GM10248 (cell line): Measurements from ENCODE around the gene FHIT.
A peak's percentile ranks its signal among the peaks of the same experiment; 100 is the strongest.

Experiments used
- CTCF ChIA-PET: fragments of 300-600 bp; sonication (Branson Sonifier 250); formaldehyde crosslinking; extraction: SDS; loops from one replicate; lab custom pipeline; 2021; ENCODE audit warnings: antibody characterized with exemption; lab: Yijun Ruan, JAX
- POLR2A ChIA-PET: fragments of 350-650 bp; sonication (Branson Sonifier 250); formaldehyde crosslinking; extraction: SDS; loops from one replicate; lab custom pipeline; 2020; ENCODE audit warnings: antibody characterized with exemption; lab: Yijun Ruan, JAX
- DNase-seq: peaks from one replicate; pipeline ENCODE4 v3.0.0; 2012; ENCODE audit errors: extremely low spot score
- TF ChIP-seq, protein P1 (sequence below): IDR thresholded peaks from 2 replicates; pipeline ENCODE4 v1.5.1; 2012; ENCODE audit warnings: mild to moderate bottlenecking, low read depth; ENCODE audit errors: extremely low read depth, missing control alignments, control extremely low read depth

FHIT gene

DNA sequence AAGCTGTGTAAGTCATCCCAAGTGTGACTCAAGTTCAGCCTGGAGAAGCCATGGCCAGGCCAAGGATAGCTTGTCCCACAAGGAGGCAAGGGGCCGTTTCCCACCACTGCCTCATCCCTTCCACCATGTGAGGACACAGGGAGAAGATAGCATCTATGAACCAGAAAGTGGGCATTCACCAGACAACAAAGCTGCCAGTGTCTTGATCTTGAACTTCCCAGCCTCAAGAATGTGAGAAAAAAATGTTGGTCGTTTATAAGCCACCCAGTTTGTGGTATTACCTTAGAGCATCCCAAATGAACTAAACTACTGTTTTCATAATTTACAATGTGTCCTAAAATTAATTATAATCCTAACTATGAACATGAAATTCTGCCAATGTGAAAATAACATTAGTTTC lies 1270.7 kb downstream of the FHIT start:
- TF ChIP-seq, protein P1, sequence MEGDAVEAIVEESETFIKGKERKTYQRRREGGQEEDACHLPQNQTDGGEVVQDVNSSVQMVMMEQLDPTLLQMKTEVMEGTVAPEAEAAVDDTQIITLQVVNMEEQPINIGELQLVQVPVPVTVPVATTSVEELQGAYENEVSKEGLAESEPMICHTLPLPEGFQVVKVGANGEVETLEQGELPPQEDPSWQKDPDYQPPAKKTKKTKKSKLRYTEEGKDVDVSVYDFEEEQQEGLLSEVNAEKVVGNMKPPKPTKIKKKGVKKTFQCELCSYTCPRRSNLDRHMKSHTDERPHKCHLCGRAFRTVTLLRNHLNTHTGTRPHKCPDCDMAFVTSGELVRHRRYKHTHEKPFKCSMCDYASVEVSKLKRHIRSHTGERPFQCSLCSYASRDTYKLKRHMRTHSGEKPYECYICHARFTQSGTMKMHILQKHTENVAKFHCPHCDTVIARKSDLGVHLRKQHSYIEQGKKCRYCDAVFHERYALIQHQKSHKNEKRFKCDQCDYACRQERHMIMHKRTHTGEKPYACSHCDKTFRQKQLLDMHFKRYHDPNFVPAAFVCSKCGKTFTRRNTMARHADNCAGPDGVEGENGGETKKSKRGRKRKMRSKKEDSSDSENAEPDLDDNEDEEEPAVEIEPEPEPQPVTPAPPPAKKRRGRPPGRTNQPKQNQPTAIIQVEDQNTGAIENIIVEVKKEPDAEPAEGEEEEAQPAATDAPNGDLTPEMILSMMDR = no peak
- ChIA-PET CTCF (interaction anchor here (1.0 to 1.6 kb wide), 5 partner anchors 10 to 29 kb away, joined by 3 read pairs; no protein-coding TSS in a partner anchor), POLR2A (no interaction called here)
- DNase-seq = no peak

DNA sequence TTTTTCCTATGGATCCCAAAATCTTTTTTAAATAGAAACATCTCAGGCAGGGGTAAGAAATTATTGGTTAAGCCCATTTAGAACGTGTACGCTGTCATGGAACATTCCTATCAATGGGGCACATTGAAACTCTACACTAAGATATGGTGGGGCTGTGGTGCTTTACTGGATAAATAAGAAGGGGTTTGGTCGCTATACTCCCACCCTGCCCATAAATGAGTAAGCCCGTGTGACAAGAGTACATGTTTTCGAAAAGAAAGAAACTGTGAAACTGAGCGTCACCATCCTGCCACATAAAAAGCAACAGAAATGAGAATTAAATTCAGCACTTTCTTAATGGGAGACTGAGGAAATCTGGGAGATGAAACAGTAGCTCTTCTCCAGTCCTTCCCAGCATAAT lies 1271.7 kb downstream of the FHIT start:
- DNase-seq = no peak
- ChIA-PET CTCF (interaction anchor here (1.0 to 1.6 kb wide), 5 partner anchors 11 to 30 kb away, joined by 3 read pairs; no protein-coding TSS in a partner anchor), POLR2A (no interaction called here)
- TF ChIP-seq, protein P1 = no peak

- CTCF ChIA-PET = interaction anchor here (1.5 kb wide), 1 partner anchor 11 kb away, joined by 3 read pairs; no protein-coding TSS in a partner anchor
- POLR2A ChIA-PET = no interaction called here
- peak; percentile 6 for DNase-seq
- TF ChIP-seq, protein P1 = no peak
Observed at GRCh38 chr3:59978979-59979378, 1272.3 kb downstream of the FHIT start.

DNA sequence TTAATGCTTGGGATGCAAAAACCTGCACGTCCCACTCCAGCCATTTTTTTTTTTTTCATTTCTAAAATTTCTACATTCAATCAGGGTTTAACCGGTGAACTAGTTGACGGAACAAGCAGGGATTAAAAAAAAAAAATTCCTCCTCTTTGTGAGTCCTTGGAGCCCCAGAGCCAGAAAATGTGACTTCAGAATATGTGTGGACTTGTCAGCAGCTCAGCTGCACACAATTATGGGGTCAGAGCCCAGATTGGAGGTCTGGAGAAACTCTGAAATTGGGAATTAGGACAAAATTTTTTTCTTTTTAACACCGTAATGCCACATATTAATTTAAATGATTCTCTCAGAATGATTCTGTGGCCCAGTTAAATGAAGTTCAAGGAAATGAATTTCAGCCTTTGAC lies 1280.5 kb downstream of the FHIT start:
- TF ChIP-seq, protein P1 = no peak
- CTCF ChIA-PET = interaction anchor here (1.4 kb wide), 1 partner anchor 16 kb away, joined by 3 read pairs; no protein-coding TSS in a partner anchor
- DNase-seq = no peak
- POLR2A ChIA-PET = no interaction called here

DNA sequence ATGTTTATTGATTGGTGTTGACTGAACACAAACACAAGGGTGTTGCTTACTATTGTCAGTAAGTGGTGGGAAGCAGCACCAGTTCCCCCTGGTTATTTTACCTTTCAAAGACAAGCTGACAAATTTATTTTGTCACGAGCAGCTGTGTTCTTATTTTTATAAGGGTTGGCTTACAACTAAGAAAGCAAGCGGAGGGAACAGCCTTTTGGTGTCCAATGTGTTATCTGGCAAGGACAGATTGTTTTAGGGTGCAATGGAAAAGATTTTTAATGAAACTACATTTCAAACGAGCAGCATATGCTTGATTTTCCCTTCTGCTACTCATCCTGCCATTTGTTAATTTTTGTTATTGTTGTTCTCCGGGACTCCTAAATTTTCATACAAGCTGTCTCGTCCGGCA lies 1280.9 kb downstream of the FHIT start:
- ChIA-PET CTCF (interaction anchor here (1.4 kb wide), 1 partner anchor 16 kb away, joined by 3 read pairs; no protein-coding TSS in a partner anchor), POLR2A (no interaction called here)
- no peak for DNase-seq
- TF ChIP-seq, protein P1 = no peak

- ChIA-PET CTCF (interaction anchor here (0.8 kb wide), 1 partner anchor 9 kb away, joined by 3 read pairs; no protein-coding TSS in a partner anchor), POLR2A (no interaction called here)
- no peak for DNase-seq
- TF ChIP-seq, protein P1 = no peak
Observed at GRCh38 chr3:59968513-59969045, 1282.7 kb downstream of the FHIT start.
